NB4 (cell line): ENCODE results near the gene TMEM178B.

ENCODE experiments used
- CTCF ChIP-seq: IDR thresholded peaks from one replicate; pipeline ENCODE4 v1.5.1; 2012; ENCODE audit warnings: low read depth, low read length
- MYC ChIP-seq: IDR thresholded peaks from 2 replicates; pipeline ENCODE4 v1.6.1; 2011; ENCODE audit warnings: low read depth, low read length

GRCh38 chr7:141287936-141288335 lies 214.1 kb downstream of the TMEM178B start:
- TF ChIP-seq MYC (no peak), CTCF (no peak)
